K562 (cell line): Measurements from ENCODE around the gene ZBTB44. TPM values are rescaled to one million over a fixed set of nuclear protein-coding genes. Genes with fewer than 3 reads are reported as not detected.

Experiments
- ATAC-seq: fragments of 200-7000 bp; cut with Tn5 transposase; 3 replicates; pipeline ENCODE4 v1.9.1; 2020; ENCODE audit warnings: moderate library complexity
- BruUV-seq: library from RNA; stranded (reverse); fragments of 400-500 nt; replicated peaks from 2 replicates; lab custom pipeline; 2021; lab: Mats Ljungman, UMichigan
- CTCF ChIA-PET: fragments of 300-600 bp; formaldehyde crosslinking; extraction: SDS; loops from one replicate; lab custom pipeline; 2021; ENCODE audit warnings: low intra/inter-chr PET ratio; lab: Yijun Ruan, JAX
- POLR2A ChIA-PET: fragments of 300-600, 350-650 bp; sonication (Branson Sonifier 250); formaldehyde crosslinking; extraction: SDS; loops from one replicate; lab custom pipeline; 2021; ENCODE audit warnings: antibody characterized with exemption, inconsistent platforms; lab: Yijun Ruan, JAX
- DNase-seq, 4 experiments: peaks; one replicate each; pipeline versions ENCODE4 v3.0.0 to v3.0.0-alpha.2; 2011 to 2018; ENCODE audit warnings: low spot score in 3 of 4, mixed read lengths in 3 of 4; ENCODE audit errors: extremely low read depth in 1 of 4
- FAIRE-seq: peaks from 2 replicates; lab custom pipeline; 2011; peaks lifted over from hg19 to GRCh38; lab: Jason Lieb, UNC
- H2AFZ ChIP-seq: 2 replicates; pipeline ENCODE4 v1.6.0; 2011; ENCODE audit warnings: low read depth, low read length, control low read depth, inconsistent platforms
- H3K27ac ChIP-seq: fragments of 200-600 bp; 3 replicates; pipeline ENCODE4 v1.8.0; 2011; ENCODE audit warnings: low read depth, mild to moderate bottlenecking, control low read depth, inconsistent platforms, low read length, moderate library complexity, mixed read lengths; ENCODE audit errors: extremely low read depth
- H3K27me3 ChIP-seq, 2 experiments: fragments of 300-600 bp in 1 of 2; 2 replicates in 1 of 2; 3 replicates in 1 of 2; pipeline versions ENCODE4 v1.6.0 to v1.8.0; 2011; ENCODE audit warnings: inconsistent platforms in 2 of 2, low read length in 2 of 2, mild to moderate bottlenecking in 1 of 2, mixed read lengths in 1 of 2, moderate library complexity in 1 of 2; ENCODE audit not compliant: control insufficient read depth in 2 of 2, insufficient read depth in 2 of 2
- H3K36me3 ChIP-seq: fragments of 300-600 bp; 3 replicates; pipeline ENCODE4 v1.8.0; 2011; ENCODE audit warnings: mild to moderate bottlenecking, low read length, inconsistent platforms; ENCODE audit not compliant: control insufficient read depth, insufficient read depth
- H3K4me1 ChIP-seq, 2 experiments: fragments of 200-600 bp in 1 of 2; replicated peaks in 1 of 2; 2 replicates in 1 of 2; 3 replicates in 1 of 2; pipeline versions ENCODE4 v1.5.1 to v1.8.0; 2011; ENCODE audit warnings: inconsistent platforms in 2 of 2, low read length in 2 of 2, mild to moderate bottlenecking in 1 of 2, mixed read lengths in 1 of 2, moderate library complexity in 1 of 2; ENCODE audit not compliant: control insufficient read depth in 2 of 2, insufficient read depth in 2 of 2
- H3K4me2 ChIP-seq: 2 replicates; pipeline ENCODE4 v1.6.1; 2011; ENCODE audit warnings: low read length, control low read depth, inconsistent platforms, mixed read lengths; ENCODE audit not compliant: insufficient read depth
- H3K4me3 ChIP-seq: fragments of 200-600 bp; sonication (generic), shearing (Covaris generic); 2 replicates; pipeline ENCODE4 v1.5.1; 2016; ENCODE audit warnings: control low read depth, inconsistent platforms
- H3K79me2 ChIP-seq: fragments of 200-600 bp; 3 replicates; pipeline ENCODE4 v1.8.0; 2011; ENCODE audit warnings: low read length, inconsistent platforms; ENCODE audit not compliant: control insufficient read depth, insufficient read depth
- H3K9ac ChIP-seq, 2 experiments: 2 replicates each; pipeline versions ENCODE4 v1.6.0 to v1.6.1; 2011; ENCODE audit warnings: low read depth in 2 of 2, low read length in 2 of 2, control low read depth in 1 of 2, inconsistent platforms in 1 of 2, mild to moderate bottlenecking in 1 of 2, mixed read lengths in 1 of 2; ENCODE audit not compliant: insufficient read depth in 1 of 2
- H3K9me1 ChIP-seq: one replicate; pipeline ENCODE4 v1.6.0; 2011; ENCODE audit warnings: inconsistent platforms, mild to moderate bottlenecking, low read length, moderate library complexity; ENCODE audit not compliant: control insufficient read depth, insufficient read depth
- H3K9me3 ChIP-seq: replicated peaks from 2 replicates; pipeline ENCODE4 v1.5.1; 2011; ENCODE audit warnings: low read depth, low read length, inconsistent platforms; ENCODE audit not compliant: control insufficient read depth, insufficient read depth
- H4K20me1 ChIP-seq: replicated peaks from 2 replicates; pipeline ENCODE4 v1.6.1; 2011; ENCODE audit warnings: low read length, inconsistent platforms, mixed read lengths; ENCODE audit not compliant: control insufficient read depth, insufficient read depth
- SAFB2 ChIP-seq: fragments of 200-400 bp; formaldehyde crosslinking; IDR thresholded peaks from 2 replicates; pipeline ENCODE4 v1.6.1; 2018; ENCODE audit warnings: borderline replicate concordance, low read length, low read depth, moderate library complexity; ENCODE audit not compliant: severe bottlenecking
- ZBTB17 ChIP-seq: fragments of 450-650 bp; formaldehyde crosslinking; IDR thresholded peaks from 2 replicates; pipeline ENCODE4 v1.4.0; 2020; ENCODE audit warnings: mild to moderate bottlenecking
- WGBS: fragments of 100-300 bp; shearing (Covaris generic); methylation state at CpG from one replicate; pipeline ENCODE4 v1.1.6; 2016; ENCODE audit warnings: low coverage, mixed read lengths; ENCODE audit not compliant: insufficient coverage; ENCODE audit errors: missing lambda C conversion rate; 5-methylcytosine and 5-hydroxymethylcytosine counted together
- in situ Hi-C: fragments of 300-500 bp; cut with MboI; formaldehyde crosslinking; loops from 4 replicates; pipeline ENCODE4 v1.15.0; 2018; ENCODE audit warnings: inconsistent platforms, mixed read lengths
- intact Hi-C: fragments of 100-400 bp; cut with micrococcal nuclease; formaldehyde crosslinking; loops from 2 replicates; pipeline ENCODE4 v1.14.2; 2022
- polyA plus RNA-seq, 8 experiments: library from polyadenylated mRNA; depleted of rRNA in 4 of 8; stranded (reverse) in 5 of 8; unstranded in 3 of 8; fragments of >200 nt; fragmentation: Nextera tagmentation in 2 of 8; fragmentation: Illumina TruSeq in 1 of 8; extraction: Ambion mirVana in 2 of 8; extraction: Trizol in 1 of 8; gene quantifications; 2 replicates each; pipeline versions ENCODE4 v1.2.1 to v1.2.3, GENCODE V29; 2011 to 2014; ENCODE audit warnings: inconsistent platforms in 1 of 8, missing spikeins in 1 of 8
- total RNA-seq, 7 experiments: library from RNA; depleted of rRNA in 6 of 7; stranded (reverse); fragments of >200 nt in 6 of 7; fragmentation: Illumina TruSeq in 2 of 7; extraction: Trizol in 2 of 7; gene quantifications; 2 replicates each; pipeline versions ENCODE4 v1.2.1 to v1.2.3, GENCODE V29; 2011 to 2021; ENCODE audit warnings: low replicate concordance in 1 of 7
- TF ChIP-seq, protein P1 (sequence below): fragments of 450-650 bp; IDR thresholded peaks from 2 replicates; pipeline ENCODE4 v1.6.1; 2016
- TF ChIP-seq, protein P2 (sequence below), 2 experiments: fragments of 450-650 bp in 1 of 2; sonication (generic) in 1 of 2; formaldehyde crosslinking in 1 of 2; IDR thresholded peaks in 1 of 2; conservative IDR thresholded peaks in 1 of 2; 2 replicates each; pipeline versions ENCODE4 v1.6.1 to v1.8.1; 2016 to 2023; ENCODE audit warnings: mild to moderate bottlenecking in 2 of 2, moderate library complexity in 2 of 2, inconsistent platforms in 1 of 2, missing genetic modification reagents in 1 of 2

Gene ZBTB44
- total and polyA plus RNA-seq, 9 of the 15 experiments (the other 6 are each of a cell fraction or from before 2014, with no cell fraction given) = 4.7 to 27.1 (median 17.3) TPM

DNA sequence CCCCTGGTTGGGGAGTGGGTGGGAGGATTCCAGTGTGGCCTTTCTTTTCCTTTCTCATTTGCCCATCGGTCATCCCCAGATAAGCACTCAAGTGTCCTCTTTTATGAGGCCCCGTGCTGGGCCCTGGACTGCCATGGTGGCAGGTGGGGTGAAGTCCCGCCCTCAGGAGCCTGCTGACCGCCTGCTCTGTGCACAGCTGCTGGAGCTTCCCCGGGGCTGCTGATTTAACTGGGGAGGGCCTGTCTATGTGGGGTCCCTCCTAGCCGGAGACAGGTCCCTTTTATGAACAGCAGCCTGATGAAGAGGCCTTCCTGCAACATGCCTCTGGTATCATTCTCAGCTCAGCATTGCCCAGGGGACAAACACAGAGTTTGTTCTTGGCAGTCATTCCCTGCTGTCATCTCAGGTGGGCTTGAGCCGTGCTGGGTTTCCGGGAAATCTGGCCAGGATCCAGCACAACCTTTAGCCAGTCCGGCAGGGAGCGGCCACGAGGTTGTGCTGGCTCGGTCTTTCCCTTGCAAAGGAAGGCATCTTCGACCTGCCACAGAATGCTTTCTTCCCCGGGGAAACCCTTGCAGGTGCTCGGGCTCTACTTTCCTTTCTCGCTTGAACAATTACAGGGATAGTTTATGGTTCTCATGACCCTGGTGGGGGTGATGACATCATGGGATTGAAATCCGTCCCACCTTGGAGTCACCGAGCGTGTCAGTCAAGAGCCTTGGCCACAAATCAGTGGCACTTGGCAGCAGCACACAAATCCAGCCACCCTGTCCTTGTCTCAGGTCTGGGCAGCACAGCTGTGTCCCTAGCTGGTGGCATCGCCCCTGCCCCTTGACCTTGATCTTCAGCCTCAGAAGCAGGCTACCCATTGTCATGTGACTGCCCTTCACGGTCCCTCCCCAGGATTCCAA, 135.1 kb downstream of the ZBTB44 start:
- FAIRE-seq (no peak), ATAC-seq (no peak; the same call in 1 of the 3 replicates), DNase-seq (no peak)
- BruUV-seq = no TSS peak
- Histone ChIP-seq H3K4me1 (peaks cover 0 to 3% of the 10 kb centered on the region in 2 experiments; a peak in 2 of 5 replicates), H3K36me3 (no peaks in the 10 kb centered on the region), H3K27ac (no peak overlapping the region), H4K20me1 (peaks cover 4% of the 10 kb centered on the region; the same call in 1 of the 2 replicates), H3K4me2 (no peak overlapping the region), H3K27me3 (peaks cover 50 to 73% of the 10 kb centered on the region in 2 experiments), H2AFZ (no peak overlapping the region), H3K9ac (peak overlapping the region in 1 of 2 experiments; percentile 26; a peak in 1 of 4 replicates), H3K9me3 (no peaks in the 10 kb centered on the region), H3K4me3 (no peak overlapping the region), H3K79me2 (no peaks in the 10 kb centered on the region), H3K9me1 (no peaks in the 10 kb centered on the region)
- ChIA-PET POLR2A (no interaction called here), CTCF (no interaction called here)
- TF ChIP-seq SAFB2 (no peak), ZBTB17 (CRISPR knock-in tag) (no peak)
- TF ChIP-seq, protein P1, sequence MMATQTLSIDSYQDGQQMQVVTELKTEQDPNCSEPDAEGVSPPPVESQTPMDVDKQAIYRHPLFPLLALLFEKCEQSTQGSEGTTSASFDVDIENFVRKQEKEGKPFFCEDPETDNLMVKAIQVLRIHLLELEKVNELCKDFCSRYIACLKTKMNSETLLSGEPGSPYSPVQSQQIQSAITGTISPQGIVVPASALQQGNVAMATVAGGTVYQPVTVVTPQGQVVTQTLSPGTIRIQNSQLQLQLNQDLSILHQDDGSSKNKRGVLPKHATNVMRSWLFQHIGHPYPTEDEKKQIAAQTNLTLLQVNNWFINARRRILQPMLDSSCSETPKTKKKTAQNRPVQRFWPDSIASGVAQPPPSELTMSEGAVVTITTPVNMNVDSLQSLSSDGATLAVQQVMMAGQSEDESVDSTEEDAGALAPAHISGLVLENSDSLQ = 0 out of 2 replicates have a peak, but pooled peaks have one; percentile 21
- TF ChIP-seq, protein P2, sequence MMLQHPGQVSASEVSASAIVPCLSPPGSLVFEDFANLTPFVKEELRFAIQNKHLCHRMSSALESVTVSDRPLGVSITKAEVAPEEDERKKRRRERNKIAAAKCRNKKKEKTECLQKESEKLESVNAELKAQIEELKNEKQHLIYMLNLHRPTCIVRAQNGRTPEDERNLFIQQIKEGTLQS (IDR thresholded peaks at IDR 0.05) = peak; percentile 42; the same call in 1 of the 2 replicates
- TF ChIP-seq, protein P2 (CRISPR knock-in tag; conservative IDR thresholded peaks at IDR 0.05) = no peak
- in situ Hi-C loops (no loop called here), intact Hi-C loops (no loop called here)
- 7% methylated on average over 21 of the region's 21 CpGs for WGBS
